Naive thymus-derived CD8-positive, alpha-beta T cell (primary cell): Measurements from ENCODE around the gene FOXJ3. TPM values are rescaled to one million over a fixed set of nuclear protein-coding genes. Genes with fewer than 3 reads are reported as not detected.

ENCODE experiments used
- ATAC-seq, 2 donors: fragments of 150-1000 bp; cut with Tn5 transposase in 1 of 2; sonication (Bioruptor Pico), chemical (Tn5 transposase) in 1 of 2; 1 replicate in 1 of 2; 2 replicates in 1 of 2; pipeline ENCODE4 v1.10.0; 2021; ENCODE audit warnings: mild to moderate bottlenecking in 2 of 2, moderate library complexity in 2 of 2
- POLR2A ChIA-PET: fragments of 350-600 bp; sonication (Branson Sonifier 250); formaldehyde crosslinking; loops from one replicate; lab custom pipeline; 2021; ENCODE audit warnings: antibody characterized with exemption; lab: Charles Lee
- DNase-seq, 10 donors: peaks; one replicate each; pipeline versions ENCODE4 v3.0.0 to v3.0.0-alpha.2; 2020 to 2022
- H3K27ac Mint-ChIP-seq, 10 donors: one replicate each; pipeline ENCODE4 v1.8.0; 2020 to 2022; ENCODE audit warnings: mild to moderate bottlenecking in 10 of 10, mixed read lengths in 10 of 10, moderate library complexity in 4 of 10, inconsistent platforms in 1 of 10
- H3K27me3 Mint-ChIP-seq, 5 donors: one replicate each; pipeline ENCODE4 v1.8.0; 2021 to 2022; ENCODE audit warnings: mixed read lengths in 5 of 5
- H3K36me3 Mint-ChIP-seq, 3 donors: one replicate each; pipeline ENCODE4 v1.8.0; 2020 to 2022; ENCODE audit warnings: mixed read lengths in 3 of 3, mild to moderate bottlenecking in 2 of 3, inconsistent platforms in 1 of 3
- H3K4me1 Mint-ChIP-seq, 4 donors: one replicate each; pipeline ENCODE4 v1.8.0; 2021 to 2022; ENCODE audit warnings: mixed read lengths in 4 of 4
- H3K4me3 Mint-ChIP-seq, 10 donors: one replicate each; pipeline ENCODE4 v1.8.0; 2020 to 2022; ENCODE audit warnings: mild to moderate bottlenecking in 10 of 10, mixed read lengths in 10 of 10, moderate library complexity in 6 of 10, inconsistent platforms in 1 of 10
- H3K9me3 Mint-ChIP-seq, 9 donors: one replicate each; pipeline ENCODE4 v1.8.0; 2020 to 2022; ENCODE audit warnings: mixed read lengths in 9 of 9, mild to moderate bottlenecking in 3 of 9, inconsistent platforms in 1 of 9, moderate library complexity in 1 of 9
- polyA plus RNA-seq, 3 donors: library from polyadenylated mRNA; unstranded; fragments of 300-500 nt; fragmentation: Illumina TruSeq; gene quantifications; one replicate each; pipeline ENCODE4 v1.2.3, GENCODE V29; 2021
- total RNA-seq, 8 experiments: library from RNA in 2 of 8; stranded (reverse) in 2 of 8; gene quantifications; one replicate each; pipeline ENCODE4 v1.2.3 and lab custom pipeline; 2021 to 2026

Gene FOXJ3
- total and polyA plus RNA-seq, 5 experiments from 2014 or later: 30.3 to 112 (median 39.8) TPM

- Mint-ChIP-seq H3K36me3 (peaks cover 11 to 24% (median 12%) of the 10 kb centered on the region in 3 donors), H3K27ac (peak overlapping the region; percentile 0 to 87 (median 46)), H3K4me3 (peak overlapping the region; percentile 12 to 67 (median 60)), H3K4me1 (peaks cover 33 to 65% (median 53%) of the 10 kb centered on the region in 4 donors), H3K9me3 (peaks cover 0 to 17% (median 8%) of the 10 kb centered on the region in 9 donors), H3K27me3 (no peaks in the 10 kb centered on the region)
- ATAC-seq (peak; percentile 89 to 95), DNase-seq (peak in 3 of 10 donors; percentile 56 to 77 (median 74))
- POLR2A ChIA-PET: no interaction called here
Measured at GRCh38 chr1:42298520-42298919, 36.5 kb downstream of the FOXJ3 start.

GRCh38 chr1:42295816-42296215 is 39.2 kb downstream of the FOXJ3 start:
- POLR2A ChIA-PET: no interaction called here
- Mint-ChIP-seq H3K27ac (peak overlapping the region in 2 of 10 donors; percentile 38 to 43), H3K27me3 (no peaks in the 10 kb centered on the region), H3K4me3 (peak overlapping the region in 1 of 10 donors; percentile 36), H3K36me3 (peaks cover 5 to 17% (median 13%) of the 10 kb centered on the region in 3 donors), H3K4me1 (peaks cover 37 to 75% (median 70%) of the 10 kb centered on the region in 4 donors), H3K9me3 (peaks cover 0 to 4% (median 0%) of the 10 kb centered on the region in 9 donors)
- no peak for ATAC-seq
- no peak for DNase-seq

GRCh38 chr1:42290130-42290529 is 44.9 kb downstream of the FOXJ3 start:
- Mint-ChIP-seq H3K9me3 (peaks cover 0 to 2% (median 0%) of the 10 kb centered on the region in 9 donors), H3K36me3 (peaks cover 0 to 26% (median 6%) of the 10 kb centered on the region in 3 donors), H3K4me3 (no peak overlapping the region), H3K27me3 (no peaks in the 10 kb centered on the region), H3K27ac (peak overlapping the region in 2 of 10 donors; percentile 49 to 63), H3K4me1 (peaks cover 20 to 47% (median 42%) of the 10 kb centered on the region in 4 donors)
- no peak for DNase-seq
- ATAC-seq: no peak
- POLR2A ChIA-PET: no interaction called here

GRCh38 chr1:42288311-42288985 is 46.6 kb downstream of the FOXJ3 start:
- Mint-ChIP-seq H3K4me1 (peaks cover 24 to 50% (median 45%) of the 10 kb centered on the region in 4 donors), H3K27me3 (no peaks in the 10 kb centered on the region)
- no peak for ATAC-seq

GRCh38 chr1:42282867-42283583 is 52.0 kb downstream of the FOXJ3 start:
- ATAC-seq (no peak), DNase-seq (no peak)
- Mint-ChIP-seq H3K4me3 (peak overlapping the region in 2 of 10 donors; percentile 10 to 12), H3K9me3 (no peaks in the 10 kb centered on the region), H3K4me1 (peaks cover 40 to 69% (median 65%) of the 10 kb centered on the region in 4 donors), H3K36me3 (peaks cover 0 to 16% (median 2%) of the 10 kb centered on the region in 3 donors), H3K27me3 (no peaks in the 10 kb centered on the region), H3K27ac (peak overlapping the region in 5 of 10 donors; percentile 2 to 33 (median 19))
- POLR2A ChIA-PET: no interaction called here

More at GRCh38 chr1:42288311-42288985, 46.6 kb downstream of the FOXJ3 start:
- Mint-ChIP-seq H3K4me3 (no peak overlapping the region), H3K27ac (peak overlapping the region in 1 of 10 donors; percentile 27), H3K9me3 (no peaks in the 10 kb centered on the region), H3K36me3 (peaks cover 0 to 30% (median 6%) of the 10 kb centered on the region in 3 donors)
- no peak for DNase-seq
- POLR2A ChIA-PET: interaction anchor here (0.5 kb wide), 1 partner anchor 21 kb away, joined by 3 read pairs; no protein-coding TSS in a partner anchor

- peaks cover 0 to 18% (median 4%) of the 10 kb centered on the region in 3 donors for H3K36me3 Mint-ChIP-seq
- ATAC-seq (no peak), DNase-seq (no peak)
- H3K4me3 Mint-ChIP-seq: peak overlapping the region in 3 of 10 donors; percentile 10 to 20 (median 19)
- POLR2A ChIA-PET: no interaction called here
- H3K9me3 Mint-ChIP-seq: no peaks in the 10 kb centered on the region
- peaks cover 38 to 70% (median 66%) of the 10 kb centered on the region in 4 donors for H3K4me1 Mint-ChIP-seq
- H3K27ac Mint-ChIP-seq: peak overlapping the region in 6 of 10 donors; percentile 2 to 35 (median 20)
- H3K27me3 Mint-ChIP-seq: no peaks in the 10 kb centered on the region
Measured at GRCh38 chr1:42282024-42282579, 52.9 kb downstream of the FOXJ3 start.

- H3K36me3 Mint-ChIP-seq: peaks cover 0 to 31% (median 6%) of the 10 kb centered on the region in 3 donors
- ATAC-seq (no peak), DNase-seq (no peak)
- peak overlapping the region in 4 of 10 donors; percentile 3 to 30 (median 12) for H3K4me3 Mint-ChIP-seq
- H3K9me3 Mint-ChIP-seq: no peaks in the 10 kb centered on the region
- no peaks in the 10 kb centered on the region for H3K27me3 Mint-ChIP-seq
- peaks cover 37 to 70% (median 65%) of the 10 kb centered on the region in 4 donors for H3K4me1 Mint-ChIP-seq
- POLR2A ChIA-PET: interaction anchor here (0.6 to 1.1 kb wide), 2 partner anchors 35 to 1769 kb away, joined by 3 to 5 read pairs; no protein-coding TSS in a partner anchor
- peak overlapping the region in 5 of 10 donors; percentile 3 to 37 (median 22) for H3K27ac Mint-ChIP-seq
Measured at GRCh38 chr1:42280821-42281220, 54.2 kb downstream of the FOXJ3 start.

- H3K27ac Mint-ChIP-seq: peak overlapping the region in 8 of 10 donors; percentile 3 to 41 (median 24)
- H3K4me3 Mint-ChIP-seq: peak overlapping the region in 6 of 10 donors; percentile 18 to 48 (median 27)
- POLR2A ChIA-PET: interaction anchor here (0.9 to 1.3 kb wide), 2 partner anchors 21 to 178 kb away, joined by 3 read pairs; no protein-coding TSS in a partner anchor
Measured at GRCh38 chr1:42279055-42279454, 56.0 kb downstream of the FOXJ3 start.

GRCh38 chr1:42272920-42273319 is 62.1 kb downstream of the FOXJ3 start:
- H3K27ac Mint-ChIP-seq: peak overlapping the region in 1 of 10 donors; percentile 3
- H3K4me1 Mint-ChIP-seq: peaks cover 34 to 61% (median 53%) of the 10 kb centered on the region in 4 donors
- DNase-seq (no peak), ATAC-seq (no peak)
- no peaks in the 10 kb centered on the region for H3K9me3 Mint-ChIP-seq
- H3K4me3 Mint-ChIP-seq: no peak overlapping the region
- no peaks in the 10 kb centered on the region for H3K27me3 Mint-ChIP-seq
- POLR2A ChIA-PET: no interaction called here
- peaks cover 0 to 64% (median 7%) of the 10 kb centered on the region in 3 donors for H3K36me3 Mint-ChIP-seq

More at GRCh38 chr1:42279055-42279454, 56.0 kb downstream of the FOXJ3 start:
- Mint-ChIP-seq H3K27me3 (no peaks in the 10 kb centered on the region), H3K4me1 (peaks cover 39 to 70% (median 65%) of the 10 kb centered on the region in 4 donors), H3K9me3 (no peaks in the 10 kb centered on the region), H3K36me3 (peaks cover 0 to 41% (median 7%) of the 10 kb centered on the region in 3 donors)
- DNase-seq (no peak), ATAC-seq (no peak)

GRCh38 chr1:42267904-42268303 is 67.1 kb downstream of the FOXJ3 start:
- Mint-ChIP-seq H3K9me3 (no peaks in the 10 kb centered on the region), H3K4me1 (peaks cover 47 to 78% (median 72%) of the 10 kb centered on the region in 4 donors), H3K36me3 (peaks cover 7 to 57% (median 9%) of the 10 kb centered on the region in 3 donors), H3K27ac (peak overlapping the region in 6 of 10 donors; percentile 9 to 80 (median 30)), H3K27me3 (no peaks in the 10 kb centered on the region), H3K4me3 (peak overlapping the region in 3 of 10 donors; percentile 4 to 36 (median 14))
- no peak for ATAC-seq
- POLR2A ChIA-PET: no interaction called here
- DNase-seq: no peak

GRCh38 chr1:42266253-42267135 is 68.5 kb downstream of the FOXJ3 start:
- ATAC-seq (no peak), DNase-seq (no peak)
- H3K4me3 Mint-ChIP-seq: peak overlapping the region in 5 of 10 donors; percentile 4 to 30 (median 15)
- no peaks in the 10 kb centered on the region for H3K27me3 Mint-ChIP-seq
- peak overlapping the region in 6 of 10 donors; percentile 1 to 76 (median 20) for H3K27ac Mint-ChIP-seq
- peaks cover 9 to 59% (median 10%) of the 10 kb centered on the region in 3 donors for H3K36me3 Mint-ChIP-seq
- peaks cover 43 to 72% (median 68%) of the 10 kb centered on the region in 4 donors for H3K4me1 Mint-ChIP-seq
- POLR2A ChIA-PET: no interaction called here
- no peaks in the 10 kb centered on the region for H3K9me3 Mint-ChIP-seq
